GM12865 (cell line): Measurements from ENCODE around the gene KRTAP10-3.
"Not testable (repeated sequence)": the region's sequence is repeated elsewhere in the genome, so short reads cannot be mapped to it uniquely, and the experiment has no call there.

Experiments
- DNase-seq: peaks from one replicate; pipeline ENCODE4 v3.0.0; 2010; ENCODE audit warnings: low read depth
- H3K4me3 ChIP-seq: 2 replicates; pipeline ENCODE4 v1.5.1; 2011; ENCODE audit warnings: mild to moderate bottlenecking, low read depth, low read length, control low read depth
- TF ChIP-seq, protein P1 (sequence below): IDR thresholded peaks from 2 replicates; pipeline ENCODE4 v1.5.1; 2011; ENCODE audit warnings: low read length, control low read depth, low read depth, inconsistent platforms; ENCODE audit not compliant: insufficient read depth; ENCODE audit errors: missing control alignments

KRTAP10-3 gene

DNA sequence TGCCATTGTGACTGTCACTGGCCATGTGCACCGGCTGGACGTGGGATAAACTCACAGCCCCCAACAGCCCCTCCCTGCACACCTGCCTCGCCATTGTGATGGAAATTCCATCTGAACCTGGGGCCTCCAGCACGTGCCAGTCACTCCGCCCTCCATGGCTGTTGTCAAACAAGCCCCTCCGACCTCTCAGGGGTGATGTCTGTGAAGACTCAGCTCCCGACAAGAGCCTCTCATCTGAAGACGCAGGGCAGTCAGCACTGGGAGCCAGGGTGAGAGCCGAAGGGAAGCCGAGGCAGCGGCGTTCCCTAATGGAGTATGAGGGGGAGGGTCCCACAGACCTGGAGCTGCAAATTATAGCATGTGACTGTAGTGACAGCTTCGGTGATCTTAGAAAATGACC, 5.9 kb downstream of the KRTAP10-3 start:
- no peak for DNase-seq
- H3K4me3 ChIP-seq, result no peak overlapping the region
- TF ChIP-seq, protein P1, sequence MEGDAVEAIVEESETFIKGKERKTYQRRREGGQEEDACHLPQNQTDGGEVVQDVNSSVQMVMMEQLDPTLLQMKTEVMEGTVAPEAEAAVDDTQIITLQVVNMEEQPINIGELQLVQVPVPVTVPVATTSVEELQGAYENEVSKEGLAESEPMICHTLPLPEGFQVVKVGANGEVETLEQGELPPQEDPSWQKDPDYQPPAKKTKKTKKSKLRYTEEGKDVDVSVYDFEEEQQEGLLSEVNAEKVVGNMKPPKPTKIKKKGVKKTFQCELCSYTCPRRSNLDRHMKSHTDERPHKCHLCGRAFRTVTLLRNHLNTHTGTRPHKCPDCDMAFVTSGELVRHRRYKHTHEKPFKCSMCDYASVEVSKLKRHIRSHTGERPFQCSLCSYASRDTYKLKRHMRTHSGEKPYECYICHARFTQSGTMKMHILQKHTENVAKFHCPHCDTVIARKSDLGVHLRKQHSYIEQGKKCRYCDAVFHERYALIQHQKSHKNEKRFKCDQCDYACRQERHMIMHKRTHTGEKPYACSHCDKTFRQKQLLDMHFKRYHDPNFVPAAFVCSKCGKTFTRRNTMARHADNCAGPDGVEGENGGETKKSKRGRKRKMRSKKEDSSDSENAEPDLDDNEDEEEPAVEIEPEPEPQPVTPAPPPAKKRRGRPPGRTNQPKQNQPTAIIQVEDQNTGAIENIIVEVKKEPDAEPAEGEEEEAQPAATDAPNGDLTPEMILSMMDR, result no peak

DNA sequence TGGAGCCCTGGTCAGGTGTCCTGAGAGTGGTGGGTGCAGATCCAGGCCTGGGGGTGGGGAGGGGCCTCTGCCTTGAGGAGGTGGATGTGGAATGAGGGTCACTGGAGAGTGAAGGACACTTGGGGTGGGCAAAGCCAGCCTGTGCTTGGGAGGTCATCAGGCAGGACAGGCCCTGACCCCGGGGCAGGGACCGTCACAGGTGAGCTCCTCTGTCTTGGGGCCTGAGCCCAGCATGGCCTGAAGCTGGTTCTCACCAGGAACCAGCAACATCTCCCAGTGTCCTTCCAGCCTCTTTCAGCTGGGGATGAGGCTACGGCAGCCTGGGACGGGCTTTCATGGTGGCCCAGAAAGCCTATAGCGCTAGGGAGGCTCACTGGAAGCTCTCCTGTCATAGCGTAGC, 6.5 kb downstream of the KRTAP10-3 start:
- no peak overlapping the region for H3K4me3 ChIP-seq
- TF ChIP-seq, protein P1, result no peak
- DNase-seq, result no peak

DNA sequence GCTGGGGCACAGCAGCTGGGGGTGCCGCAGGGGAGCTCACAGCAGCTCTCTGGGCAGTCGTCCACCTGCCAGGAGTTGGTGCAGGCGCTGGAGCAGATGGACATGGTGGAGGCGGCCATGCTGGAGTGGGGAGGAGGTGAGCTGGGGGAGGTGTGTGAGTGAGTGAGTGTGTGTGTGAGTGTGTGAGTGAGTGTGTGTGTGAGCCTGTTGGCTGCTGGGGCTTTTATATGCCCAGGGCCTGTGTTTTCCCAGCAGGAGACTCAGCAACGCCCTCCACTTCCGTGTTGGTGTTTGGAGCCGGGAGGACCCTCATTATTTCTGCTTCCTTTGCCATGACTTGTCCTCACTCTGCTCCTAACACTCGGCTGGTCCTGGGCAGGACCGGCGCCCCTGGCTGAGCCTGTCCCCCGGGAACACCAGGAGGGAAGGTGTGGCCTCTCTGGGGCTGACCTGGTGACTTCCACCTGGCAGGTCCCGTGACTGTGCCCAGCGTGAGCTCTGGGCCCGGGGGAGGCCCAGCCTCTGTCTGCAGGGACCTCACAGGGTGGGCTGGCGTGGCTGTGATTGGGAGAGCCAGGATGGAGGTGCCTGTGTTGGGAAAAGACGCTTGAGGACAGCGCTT, 7.1 kb downstream of the KRTAP10-3 start, which contains the start of gene KRTAP10-2:
Gene KRTAP10-2, minus strand, starts transcription at position 166 of the 622 bp plus-strand sequence. Its CDS starts 47 bp downstream, at position 119.
- TF ChIP-seq, protein P1, result no peak
- no peak for DNase-seq
- no peak within 1 kb of the TSS for H3K4me3 ChIP-seq

DNA sequence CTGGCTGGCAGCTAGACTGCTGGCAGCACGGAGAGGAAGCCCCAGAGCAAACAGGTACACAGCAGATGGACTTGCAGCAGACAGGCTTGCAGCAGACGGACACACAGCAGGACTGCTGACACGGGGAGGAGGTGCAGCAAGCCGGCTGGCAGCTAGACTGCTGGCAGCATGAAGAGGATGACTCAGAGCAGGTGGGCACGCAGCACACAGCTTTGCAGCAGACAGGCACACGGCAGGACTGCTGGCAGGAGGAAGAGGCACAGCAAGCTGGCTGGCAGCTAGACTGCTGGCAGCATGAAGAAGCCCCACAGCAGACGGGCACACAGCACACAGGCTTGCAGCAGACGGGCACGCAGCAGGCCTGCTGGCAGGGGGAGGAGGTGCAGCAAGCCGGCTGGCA, 7.8 kb downstream of the KRTAP10-3 start:
- no peak for DNase-seq
- no peak overlapping the region for H3K4me3 ChIP-seq
- TF ChIP-seq, protein P1, result no peak

DNA sequence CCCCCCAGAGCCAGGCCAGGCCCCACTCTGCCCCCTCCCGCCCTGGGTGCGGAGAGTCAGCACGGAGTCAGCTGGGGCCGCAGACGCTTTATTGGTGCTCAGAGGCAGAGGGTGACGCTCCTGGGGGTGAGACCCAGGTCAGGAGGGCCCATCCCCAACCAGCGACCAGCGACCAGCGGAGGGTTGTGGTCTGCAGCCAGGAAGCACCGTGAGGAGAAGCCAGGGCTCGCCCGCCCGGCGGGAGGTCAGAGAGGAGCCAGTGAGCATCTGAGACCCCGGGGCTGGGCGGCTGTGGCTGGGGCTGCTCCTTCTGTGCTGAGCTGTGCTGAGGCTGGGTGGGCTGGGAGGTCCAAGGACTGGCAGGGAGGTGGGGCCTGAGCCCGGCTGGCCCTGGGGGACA, 8.3 kb downstream of the KRTAP10-3 start:
- DNase-seq, result not testable (repeated sequence)

DNA sequence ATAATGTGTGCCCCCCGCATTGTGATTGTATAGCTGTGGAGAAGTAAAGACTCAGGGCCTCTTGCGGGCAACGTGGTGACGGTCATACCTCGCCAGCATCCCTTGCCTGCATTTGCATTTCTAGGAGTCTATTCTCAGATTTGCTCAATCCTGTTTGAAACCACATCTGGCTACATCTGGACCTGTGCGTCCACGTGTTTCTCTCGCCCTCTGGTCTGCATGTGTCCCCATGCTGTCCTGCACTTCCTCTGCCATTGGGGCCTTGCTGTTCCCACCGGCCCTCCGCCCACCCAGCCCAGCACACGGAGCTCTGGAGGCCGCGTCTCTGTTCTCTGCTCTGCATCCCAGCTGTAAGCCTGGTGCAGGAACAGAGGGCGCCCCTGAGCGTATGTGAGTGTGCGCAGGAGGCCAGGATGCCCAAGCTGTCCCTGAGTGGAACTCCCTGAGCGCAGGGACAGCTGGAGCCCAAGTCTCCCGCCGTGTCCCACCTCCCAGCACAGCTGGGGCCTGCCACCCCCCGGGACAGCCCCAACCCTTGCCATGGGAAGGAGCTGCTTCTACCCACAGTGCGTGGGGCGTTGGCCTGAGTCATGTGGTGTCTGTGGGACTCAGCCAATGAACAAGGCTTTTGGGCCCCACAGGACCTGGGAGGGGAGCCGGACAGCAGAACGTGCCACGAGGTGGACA, 8.9 kb downstream of the KRTAP10-3 start:
- H3K4me3 ChIP-seq, result no peak overlapping the region

More for the DNA sequence above, 8.3 kb downstream of the KRTAP10-3 start:
- H3K4me3 ChIP-seq, result not testable (repeated sequence)

DNA sequence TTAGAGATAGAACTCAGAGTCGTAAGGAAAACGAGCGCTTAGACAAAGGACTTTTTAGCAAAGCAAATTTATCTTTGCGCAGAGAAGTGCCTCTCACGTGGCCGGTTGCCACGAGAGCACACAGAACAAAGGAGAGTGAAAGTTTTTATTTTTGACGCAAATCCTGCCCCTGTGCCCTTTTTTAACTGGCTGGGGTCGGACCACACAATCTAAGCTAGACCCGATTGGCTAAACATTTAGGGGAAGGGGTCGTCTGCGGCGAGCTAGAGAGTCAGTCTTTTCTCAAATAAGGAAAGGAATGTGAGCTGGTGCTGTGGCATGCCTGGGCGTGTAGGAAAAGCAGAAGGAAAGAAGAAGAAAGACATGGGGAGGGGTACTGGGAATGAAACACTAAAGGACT, 9.7 kb downstream of the KRTAP10-3 start:
- TF ChIP-seq, protein P1, result no peak
- no peak for DNase-seq
- H3K4me3 ChIP-seq, result no peak overlapping the region

More for the DNA sequence above, 8.9 kb downstream of the KRTAP10-3 start:
- DNase-seq, result no peak
- TF ChIP-seq, protein P1, result no peak
